H1 (cell line): ENCODE data around the gene SNX20. TPM values are rescaled to one million over a fixed set of nuclear protein-coding genes. Genes with fewer than 3 reads are reported as not detected.

Source experiments
- ASH2L ChIP-seq: fragments of 200-600, 300-600 bp; sonication (generic); IDR thresholded peaks from one replicate; pipeline ENCODE4 v1.7.1; 2017; ENCODE audit warnings: low read length
- RAD21 ChIP-seq, 2 experiments: IDR thresholded peaks in 1 of 2; conservative IDR thresholded peaks in 1 of 2; 2 replicates each; pipeline ENCODE4 v1.6.1; 2011; ENCODE audit warnings: low read depth in 2 of 2, low read length in 2 of 2, improper control_type of control experiment in 1 of 2, inconsistent platforms in 1 of 2, mild to moderate bottlenecking in 1 of 2, moderate library complexity in 1 of 2
- RFX5 ChIP-seq: IDR thresholded peaks from 2 replicates; pipeline ENCODE4 v1.6.1; 2011; ENCODE audit warnings: low read depth, low read length, improper control_type of control experiment, borderline replicate concordance
- SAP30 ChIP-seq: fragments of 300-600 bp; sonication (generic); IDR thresholded peaks from 2 replicates; pipeline ENCODE4 v1.7.1; 2012; ENCODE audit warnings: low read length, moderate library complexity, mild to moderate bottlenecking, inconsistent platforms; ENCODE audit not compliant: insufficient read depth, insufficient replicate concordance
- SIRT6 ChIP-seq: IDR thresholded peaks from one replicate; pipeline ENCODE4 v1.7.1; 2012; ENCODE audit warnings: low read length, inconsistent platforms
- polyA plus RNA-seq, 7 experiments: library from polyadenylated mRNA; depleted of rRNA in 3 of 7; stranded (reverse) in 5 of 7; unstranded in 2 of 7; fragments of >200 nt in 5 of 7; fragments of 200-250 nt in 2 of 7; gene quantifications; 1 replicate in 5 of 7; 2 replicates in 1 of 7; 4 replicates in 1 of 7; pipeline versions ENCODE4 v1.2.1 to v1.2.3, GENCODE V29; 2011 to 2013; ENCODE audit warnings: missing spikeins in 2 of 7, mixed read lengths in 2 of 7
- total RNA-seq: library from RNA; stranded (reverse); fragmentation: NEBNext Ultra II Directional; extraction: Animal tissue kit (Norgen Biotek cat#: 25700); gene quantifications from 2 replicates; pipeline ENCODE4 v1.2.1, GENCODE V29; 2021

The SNX20 gene
- total and polyA plus RNA-seq, 2 of the 8 experiments (the other 6 are each of a cell fraction or from before 2014, with no cell fraction given): not detected

- TF ChIP-seq RAD21 (IDR thresholded peaks at IDR 0.05 in 1 of 2, conservative IDR thresholded peaks at IDR 0.05 in 1 of 2; ENCODE audit: low read depth in 2 of 2, low read length in 2 of 2): no peak
- no peak for TF ChIP-seq ASH2L
- TF ChIP-seq RFX5: no peak
- no peak for TF ChIP-seq SIRT6
- TF ChIP-seq SAP30: no peak
- TF ChIP-seq, all 59 proteins: peak for 0
Observed at GRCh38 chr16:50645563-50646220, 35.4 kb downstream of the SNX20 start (continued).
